ENCODE data around the gene SEMA4F. TPM values are rescaled to one million over a fixed set of nuclear protein-coding genes. Genes with fewer than 3 reads are reported as not detected.
"Not testable (repeated sequence)": the region's sequence is repeated elsewhere in the genome, so short reads cannot be mapped to it uniquely, and the experiment has no call there.

Gene SEMA4F
- total RNA-seq, 1 donor, result 3.6 TPM

DNA sequence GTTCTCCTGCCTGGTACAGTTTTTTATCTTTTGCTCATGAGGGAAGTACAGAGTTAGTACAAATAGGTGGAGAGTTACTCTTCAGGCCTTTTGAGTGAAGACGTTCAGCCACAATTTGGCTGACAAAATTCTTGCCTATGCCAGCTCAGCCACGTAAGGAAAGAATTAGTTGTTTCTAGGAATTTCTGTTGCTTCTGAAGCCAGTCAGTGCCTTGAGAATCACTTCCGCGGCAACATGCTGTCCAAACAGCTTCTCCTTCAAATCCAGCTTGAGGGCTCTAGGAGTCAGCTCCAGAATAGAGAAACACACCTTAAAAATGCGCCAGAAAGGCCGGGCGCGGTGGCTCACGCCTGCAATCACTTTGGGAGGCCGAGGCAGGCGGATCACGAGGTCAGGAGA lies 33.4 kb upstream of the SEMA4F start:
- TF ChIP-seq, protein P1, sequence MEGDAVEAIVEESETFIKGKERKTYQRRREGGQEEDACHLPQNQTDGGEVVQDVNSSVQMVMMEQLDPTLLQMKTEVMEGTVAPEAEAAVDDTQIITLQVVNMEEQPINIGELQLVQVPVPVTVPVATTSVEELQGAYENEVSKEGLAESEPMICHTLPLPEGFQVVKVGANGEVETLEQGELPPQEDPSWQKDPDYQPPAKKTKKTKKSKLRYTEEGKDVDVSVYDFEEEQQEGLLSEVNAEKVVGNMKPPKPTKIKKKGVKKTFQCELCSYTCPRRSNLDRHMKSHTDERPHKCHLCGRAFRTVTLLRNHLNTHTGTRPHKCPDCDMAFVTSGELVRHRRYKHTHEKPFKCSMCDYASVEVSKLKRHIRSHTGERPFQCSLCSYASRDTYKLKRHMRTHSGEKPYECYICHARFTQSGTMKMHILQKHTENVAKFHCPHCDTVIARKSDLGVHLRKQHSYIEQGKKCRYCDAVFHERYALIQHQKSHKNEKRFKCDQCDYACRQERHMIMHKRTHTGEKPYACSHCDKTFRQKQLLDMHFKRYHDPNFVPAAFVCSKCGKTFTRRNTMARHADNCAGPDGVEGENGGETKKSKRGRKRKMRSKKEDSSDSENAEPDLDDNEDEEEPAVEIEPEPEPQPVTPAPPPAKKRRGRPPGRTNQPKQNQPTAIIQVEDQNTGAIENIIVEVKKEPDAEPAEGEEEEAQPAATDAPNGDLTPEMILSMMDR (IDR thresholded peaks at IDR 0.05; ENCODE audit: insufficient read depth, low read length), result no peak
- no peak for DNase-seq (ENCODE audit: low read depth)

DNA sequence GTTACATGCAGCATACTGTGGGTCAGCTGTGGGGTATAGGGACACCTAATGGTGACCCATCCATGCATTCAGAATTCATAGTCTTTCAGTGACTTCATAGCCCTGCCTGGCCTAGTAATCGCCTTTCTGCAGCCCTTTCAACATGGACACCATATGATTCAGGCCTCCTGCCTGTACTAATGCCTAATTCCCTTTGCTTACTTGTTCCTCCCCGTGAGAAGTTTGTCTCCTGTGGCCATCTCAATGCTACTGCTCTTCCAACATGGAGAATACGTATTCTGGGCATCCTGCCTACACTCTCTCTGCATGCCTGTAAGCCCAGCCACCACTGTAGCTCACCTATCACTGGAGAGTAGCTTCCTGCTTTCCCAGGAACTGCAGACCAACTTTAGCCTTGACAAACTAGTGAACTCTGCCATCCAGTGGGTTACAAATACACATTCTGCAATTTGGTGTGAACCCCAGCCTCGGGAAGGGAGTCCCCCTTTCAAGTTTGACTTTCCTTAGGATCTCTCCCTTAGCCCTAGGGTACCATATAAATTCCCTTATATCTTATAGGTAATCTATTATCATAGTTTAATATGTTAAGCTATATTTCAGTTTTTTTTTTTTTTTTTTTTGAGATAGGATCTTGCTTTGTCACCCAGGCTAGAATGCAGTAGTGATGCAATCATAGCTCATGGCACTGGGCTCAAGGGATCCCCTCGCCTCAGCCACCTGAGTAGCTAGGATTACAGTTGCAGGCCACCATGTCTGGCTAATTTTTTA lies 28.2 kb upstream of the SEMA4F start:
- no peak for DNase-seq (ENCODE audit: low read depth)
- TF ChIP-seq, protein P1 (IDR thresholded peaks at IDR 0.05; ENCODE audit: insufficient read depth, low read length), result no peak
- H3K4me3 ChIP-seq (ENCODE audit: low read depth, low read length), result no peak overlapping the region

More for the DNA sequence above, 33.4 kb upstream of the SEMA4F start:
- H3K4me3 ChIP-seq (ENCODE audit: low read depth, low read length), result no peak overlapping the region

DNA sequence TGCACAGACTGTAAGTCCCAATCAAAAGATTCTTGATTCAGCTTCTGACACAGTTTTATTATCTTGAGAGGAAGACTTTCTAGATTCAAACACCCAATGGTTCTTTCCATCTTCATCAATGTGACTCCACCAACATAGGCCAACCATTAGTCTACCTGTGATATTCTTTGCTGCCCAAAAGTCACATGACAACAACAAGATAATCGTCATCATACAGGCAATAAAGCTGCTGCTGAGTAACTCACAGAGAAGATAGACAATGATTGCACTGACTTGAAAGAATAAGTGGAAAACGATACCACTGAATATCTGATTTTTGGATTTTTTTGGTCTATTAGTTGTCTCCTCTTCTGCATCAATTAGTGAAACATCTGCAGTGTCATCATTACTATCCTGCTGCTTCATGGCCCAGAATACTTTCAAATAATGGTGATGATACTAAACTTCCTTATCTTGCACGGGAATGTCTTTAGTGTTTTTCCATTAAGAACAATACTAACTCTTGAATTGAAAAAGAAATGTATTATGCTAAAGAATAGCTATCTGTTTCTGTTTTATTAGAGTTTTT lies 25.4 kb upstream of the SEMA4F start:
- DNase-seq (ENCODE audit: low read depth), result no peak
- TF ChIP-seq, protein P1 (IDR thresholded peaks at IDR 0.05; ENCODE audit: insufficient read depth, low read length), result no peak
- no peak overlapping the region for H3K4me3 ChIP-seq (ENCODE audit: low read depth, low read length)

DNA sequence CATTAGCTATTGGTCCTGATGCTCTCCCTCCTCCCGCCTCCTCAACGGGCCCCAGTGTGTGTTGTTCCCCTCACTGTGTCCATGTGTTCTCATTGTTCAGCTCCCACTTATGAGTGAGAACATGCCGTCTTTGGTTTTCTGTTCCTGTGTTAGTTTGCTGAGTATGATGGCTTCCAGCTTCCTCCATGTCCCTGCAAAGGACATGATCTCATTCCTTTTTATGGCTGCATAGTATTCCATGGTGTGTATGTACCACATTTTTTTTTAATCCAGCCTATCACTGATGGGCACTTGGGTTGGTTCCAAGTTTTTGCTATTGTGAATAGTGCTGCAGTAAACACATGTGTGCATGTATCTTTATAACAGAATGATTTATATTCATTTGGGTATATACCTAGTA lies 23.6 kb upstream of the SEMA4F start:
- not testable (repeated sequence) for DNase-seq (ENCODE audit: low read depth); H3K4me3 ChIP-seq (ENCODE audit: low read depth, low read length)

- TF ChIP-seq, protein P1 (IDR thresholded peaks at IDR 0.05; ENCODE audit: insufficient read depth, low read length), result peak; percentile 3
- peak; percentile 12 for DNase-seq (ENCODE audit: low read depth)
- no peak overlapping the region for H3K4me3 ChIP-seq (ENCODE audit: low read depth, low read length)
Observed at GRCh38 chr2:74632209-74632938, 21.7 kb upstream of the SEMA4F start.

GRCh38 chr2:74632939-74633312 lies 21.1 kb upstream of the SEMA4F start:
- TF ChIP-seq, protein P1 (IDR thresholded peaks at IDR 0.05; ENCODE audit: insufficient read depth, low read length), result no peak
- H3K4me3 ChIP-seq (ENCODE audit: low read depth, low read length), result no peak overlapping the region
- no peak for DNase-seq (ENCODE audit: low read depth)

- no peak overlapping the region for H3K4me3 ChIP-seq (ENCODE audit: low read depth, low read length)
- DNase-seq (ENCODE audit: low read depth), result no peak
- TF ChIP-seq, protein P1 (IDR thresholded peaks at IDR 0.05; ENCODE audit: insufficient read depth, low read length), result no peak
Observed at GRCh38 chr2:74639550-74639949, 14.5 kb upstream of the SEMA4F start.
